H9 (cell line): Measurements from ENCODE around the gene DTWD2. TPM values are rescaled to one million over a fixed set of nuclear protein-coding genes. Genes with fewer than 3 reads are reported as not detected.
A peak's percentile ranks its signal among the peaks of the same experiment; 100 is the strongest.

Experiments
- DNase-seq: peaks from one replicate; pipeline ENCODE4 v3.0.0-alpha.2; 2017
- H2AFZ ChIP-seq: one replicate; pipeline ENCODE4 v1.6.1; 2013; ENCODE audit warnings: mild to moderate bottlenecking, low read length, control low read depth, moderate library complexity
- H2AK5ac ChIP-seq: 2 replicates; pipeline ENCODE4 v1.6.1; 2013; ENCODE audit warnings: low read length, control low read depth, mixed read lengths; ENCODE audit not compliant: insufficient read length
- H2BK120ac ChIP-seq: one replicate; pipeline ENCODE4 v1.6.1; 2013; ENCODE audit warnings: low read depth, mild to moderate bottlenecking, low read length, control low read depth, inconsistent platforms; ENCODE audit not compliant: poor library complexity, severe bottlenecking
- H2BK12ac ChIP-seq: 2 replicates; pipeline ENCODE4 v1.6.1; 2013; ENCODE audit warnings: low read length, control low read depth, mixed read lengths, low read depth; ENCODE audit not compliant: insufficient read length
- H2BK15ac ChIP-seq: 2 replicates; pipeline ENCODE4 v1.6.1; 2013; ENCODE audit warnings: low read depth, low read length, control low read depth
- H2BK20ac ChIP-seq: one replicate; pipeline ENCODE4 v1.6.1; 2013; ENCODE audit warnings: low read depth, mild to moderate bottlenecking, low read length, control low read depth, inconsistent platforms; ENCODE audit not compliant: poor library complexity, severe bottlenecking
- H2BK5ac ChIP-seq: 2 replicates; pipeline ENCODE4 v1.6.1; 2013; ENCODE audit warnings: low read length, control low read depth, mixed read lengths; ENCODE audit not compliant: insufficient read length
- H3K14ac ChIP-seq: 2 replicates; pipeline ENCODE4 v1.6.1; 2013; ENCODE audit warnings: low read length, control low read depth; ENCODE audit not compliant: insufficient read depth
- H3K18ac ChIP-seq: 2 replicates; pipeline ENCODE4 v1.6.1; 2013; ENCODE audit warnings: low read depth, mild to moderate bottlenecking, mixed read lengths, low read length, control low read depth; ENCODE audit not compliant: insufficient read length
- H3K23ac ChIP-seq: 2 replicates; pipeline ENCODE4 v1.6.1; 2013; ENCODE audit warnings: low read length, control low read depth, mixed read lengths, low read depth; ENCODE audit not compliant: insufficient read length
- H3K23me2 ChIP-seq: 2 replicates; pipeline ENCODE4 v1.6.1; 2013; ENCODE audit warnings: low read depth, mild to moderate bottlenecking, mixed read lengths, low read length, control low read depth; ENCODE audit not compliant: insufficient read length, poor library complexity, severe bottlenecking
- H3K27ac ChIP-seq: 2 replicates; pipeline ENCODE4 v1.5.1; 2013; ENCODE audit warnings: low read length, control low read depth, mixed read lengths, low read depth; ENCODE audit not compliant: insufficient read length
- H3K27me3 ChIP-seq: 2 replicates; pipeline ENCODE4 v1.6.1; 2013; ENCODE audit warnings: low read length, control low read depth, inconsistent platforms; ENCODE audit not compliant: insufficient read depth
- H3K4ac ChIP-seq: 2 replicates; pipeline ENCODE4 v1.6.1; 2013; ENCODE audit warnings: low read depth, mild to moderate bottlenecking, control low read depth, inconsistent platforms, low read length, moderate library complexity
- H3K4me1 ChIP-seq: 2 replicates; pipeline ENCODE4 v1.6.1; 2013; ENCODE audit warnings: low read length, control low read depth, inconsistent platforms; ENCODE audit not compliant: insufficient read depth
- H3K4me2 ChIP-seq: 2 replicates; pipeline ENCODE4 v1.6.1; 2013; ENCODE audit warnings: low read length, control low read depth, mixed read lengths; ENCODE audit not compliant: insufficient read length, insufficient read depth
- H3K56ac ChIP-seq: 2 replicates; pipeline ENCODE4 v1.6.1; 2013; ENCODE audit warnings: low read depth, mild to moderate bottlenecking, mixed read lengths, low read length, control low read depth; ENCODE audit not compliant: insufficient read length
- H3K79me1 ChIP-seq: 2 replicates; pipeline ENCODE4 v1.6.1; 2013; ENCODE audit warnings: low read depth, mild to moderate bottlenecking, moderate library complexity, low read length, control low read depth, inconsistent platforms; ENCODE audit not compliant: insufficient read depth, poor library complexity, severe bottlenecking
- H3K79me2 ChIP-seq: 2 replicates; pipeline ENCODE4 v1.6.1; 2013; ENCODE audit warnings: low read length, control low read depth, inconsistent platforms; ENCODE audit not compliant: insufficient read depth
- H3K9ac ChIP-seq: 2 replicates; pipeline ENCODE4 v1.6.1; 2013; ENCODE audit warnings: low read length, control low read depth, mixed read lengths; ENCODE audit not compliant: insufficient read length; ENCODE audit errors: extremely low read depth
- H3K9me3 ChIP-seq: one replicate; pipeline ENCODE4 v1.6.1; 2013; ENCODE audit warnings: low read depth, low read length, inconsistent platforms; ENCODE audit not compliant: control insufficient read depth
- H3T11ph ChIP-seq: one replicate; pipeline ENCODE4 v1.6.1; 2013; ENCODE audit warnings: mild to moderate bottlenecking, low read length, control low read depth, inconsistent platforms
- H4K20me1 ChIP-seq: one replicate; pipeline ENCODE4 v1.6.1; 2013; ENCODE audit not compliant: control insufficient read depth, insufficient read length, insufficient read depth
- H4K5ac ChIP-seq: 2 replicates; pipeline ENCODE4 v1.6.1; 2013; ENCODE audit warnings: low read depth, mild to moderate bottlenecking, mixed read lengths, low read length, control low read depth; ENCODE audit not compliant: insufficient read length
- H4K8ac ChIP-seq: replicated peaks from 2 replicates; pipeline ENCODE4 v1.6.1; 2013; ENCODE audit warnings: low read length, control low read depth, mixed read lengths, low read depth; ENCODE audit not compliant: insufficient read length
- H4K91ac ChIP-seq: 2 replicates; pipeline ENCODE4 v1.6.1; 2013; ENCODE audit warnings: low read depth, mild to moderate bottlenecking, moderate library complexity, mixed read lengths, low read length, control low read depth; ENCODE audit not compliant: insufficient read length
- H3K27ac Mint-ChIP-seq, 3 experiments: 2 replicates in 2 of 3; 3 replicates in 1 of 3; pipeline ENCODE4 v1.8.0; 2020 to 2021; ENCODE audit warnings: mixed read lengths in 3 of 3, mild to moderate bottlenecking in 1 of 3, moderate library complexity in 1 of 3
- H3K27me3 Mint-ChIP-seq: 2 replicates; pipeline ENCODE4 v1.8.0; 2021; ENCODE audit warnings: low read depth, mild to moderate bottlenecking, moderate library complexity, mixed read lengths
- H3K36me3 Mint-ChIP-seq, 3 experiments: 2 replicates in 2 of 3; 3 replicates in 1 of 3; pipeline ENCODE4 v1.8.0; 2020 to 2021; ENCODE audit warnings: low read depth in 3 of 3, mixed read lengths in 3 of 3; ENCODE audit not compliant: insufficient read depth in 1 of 3
- H3K4me1 Mint-ChIP-seq, 2 experiments: 2 replicates each; pipeline ENCODE4 v1.8.0; 2020; ENCODE audit warnings: mixed read lengths in 2 of 2
- H3K4me3 Mint-ChIP-seq, 2 experiments: 2 replicates in 1 of 2; 3 replicates in 1 of 2; pipeline ENCODE4 v1.8.0; 2020 to 2021; ENCODE audit warnings: mild to moderate bottlenecking in 2 of 2, mixed read lengths in 2 of 2, moderate library complexity in 1 of 2
- H3K9me3 Mint-ChIP-seq, 2 experiments: 2 replicates in 1 of 2; 3 replicates in 1 of 2; pipeline ENCODE4 v1.8.0; 2020; ENCODE audit warnings: mild to moderate bottlenecking in 2 of 2, mixed read lengths in 2 of 2, moderate library complexity in 1 of 2
- CTCF ChIP-seq: fragments of 200-600 bp; sonication (generic); conservative IDR thresholded peaks from 3 replicates; pipeline ENCODE4 v1.8.0; 2021; ENCODE audit warnings: antibody characterized with exemption, mild to moderate bottlenecking
- WGBS: extraction: QIAGEN DNeasy Blood & Tissue Kit; methylation state at CpG from one replicate; pipeline ENCODE4 v1.1.7; 2013; ENCODE audit warnings: missing lambda C conversion rate, low lambda C conversion rate, mixed read lengths; ENCODE audit not compliant: insufficient read length; ENCODE audit errors: extremely low coverage; 5-methylcytosine and 5-hydroxymethylcytosine counted together
- total RNA-seq: library from RNA; stranded (reverse); gene quantifications from 2 replicates; pipeline ENCODE4 v1.2.1, GENCODE V29; 2021

DTWD2 gene
- total RNA-seq, 1 experiment from 2014 or later, result 10.8 TPM

- Mint-ChIP-seq H3K27ac (no peak overlapping the region), H3K9me3 (peaks cover 3 to 11% of the 10 kb centered on the region in 2 experiments; a peak in 4 of 5 replicates), H3K36me3 (peaks cover 0 to 7% (median 4%) of the 10 kb centered on the region in 3 experiments; a peak in 4 of 7 replicates), H3K27me3 (no peaks in the 10 kb centered on the region; the same call in 1 of the 2 replicates), H3K4me1 (peaks cover 4% of the 10 kb centered on the region in 2 experiments), H3K4me3 (no peak overlapping the region; a peak in 1 of 5 replicates)
- TF ChIP-seq CTCF, result peak; percentile 69
- Histone ChIP-seq H3K4me1 (no peaks in the 10 kb centered on the region), H3K79me1 (no peaks in the 10 kb centered on the region), H3K18ac (no peak overlapping the region), H3T11ph (no peak overlapping the region), H2BK20ac (no peak overlapping the region), H2BK5ac (no peak overlapping the region), H2BK15ac (no peak overlapping the region), H4K20me1 (no peaks in the 10 kb centered on the region), H3K23ac (no peak overlapping the region), H2BK12ac (no peak overlapping the region), H3K9ac (no peak overlapping the region), H3K27ac (no peak overlapping the region), H4K91ac (no peak overlapping the region), H3K9me3 (no peaks in the 10 kb centered on the region), H2BK120ac (no peak overlapping the region), H4K8ac (no peak overlapping the region), H3K23me2 (no peaks in the 10 kb centered on the region), H3K4ac (no peak overlapping the region), H3K79me2 (no peaks in the 10 kb centered on the region), H3K27me3 (no peaks in the 10 kb centered on the region), H3K14ac (no peak overlapping the region), H2AK5ac (no peak overlapping the region), H3K56ac (no peak overlapping the region), H3K4me2 (no peak overlapping the region), H4K5ac (no peak overlapping the region), H2AFZ (no peak overlapping the region)
- DNase-seq, result no peak
- no CpG with 5 or more reads among the region's 5 CpGs for WGBS
Measured at GRCh38 chr5:119022017-119022745, 33.8 kb upstream of the DTWD2 start.
